Renal pelvis (tissue), 4 donors: ENCODE data around the gene SFXN5. TPM values are rescaled to one million over a fixed set of nuclear protein-coding genes. Genes with fewer than 3 reads are reported as not detected.

Experiments
- DNase-seq: peaks from one replicate; pipeline ENCODE4 v3.0.0-alpha.2; 2013
- polyA plus RNA-seq, 3 donors: library from polyadenylated mRNA; unstranded; fragments of 120-200 nt; gene quantifications; one replicate each; pipeline ENCODE4 v1.2.1, GENCODE V29; 2013; ENCODE audit not compliant: insufficient read length in 3 of 3

Gene SFXN5
- polyA plus RNA-seq, 3 donors, result 28.8 to 32.8 (median 30.1) TPM

- no peak for DNase-seq
Observed at GRCh38 chr2:72959554-72959953, 112.0 kb downstream of the SFXN5 start.

GRCh38 chr2:72958542-72959385, 112.7 kb downstream of the SFXN5 start:
- DNase-seq, result no peak

GRCh38 chr2:72956936-72957335, 114.6 kb downstream of the SFXN5 start:
- no peak for DNase-seq

GRCh38 chr2:72956050-72956395, 115.5 kb downstream of the SFXN5 start:
- no peak for DNase-seq

- no peak for DNase-seq
Observed at GRCh38 chr2:72955228-72956049, 116.1 kb downstream of the SFXN5 start.

- no peak for DNase-seq
Observed at GRCh38 chr2:72954376-72955227, 116.9 kb downstream of the SFXN5 start.

- no peak for DNase-seq
Observed at GRCh38 chr2:72953976-72954375, 117.5 kb downstream of the SFXN5 start.

- no peak for DNase-seq
Observed at GRCh38 chr2:72953528-72953927, 118.0 kb downstream of the SFXN5 start.

- no peak for DNase-seq
Observed at GRCh38 chr2:72952961-72953360, 118.6 kb downstream of the SFXN5 start.

- DNase-seq, result no peak
Observed at GRCh38 chr2:72952110-72952823, 119.2 kb downstream of the SFXN5 start.

GRCh38 chr2:72951303-72952095, 120.0 kb downstream of the SFXN5 start:
- DNase-seq, result no peak

GRCh38 chr2:72950558-72951255, 120.8 kb downstream of the SFXN5 start:
- no peak for DNase-seq

GRCh38 chr2:72949642-72950041, 121.9 kb downstream of the SFXN5 start:
- DNase-seq, result no peak

GRCh38 chr2:72949045-72949444, 122.5 kb downstream of the SFXN5 start:
- no peak for DNase-seq

GRCh38 chr2:72947952-72948830, 123.3 kb downstream of the SFXN5 start:
- DNase-seq, result no peak

- DNase-seq, result no peak
Observed at GRCh38 chr2:72946466-72946865, 125.0 kb downstream of the SFXN5 start.

GRCh38 chr2:72945450-72946019, 126.0 kb downstream of the SFXN5 start:
- DNase-seq, result no peak

- DNase-seq, result no peak
Observed at GRCh38 chr2:72944804-72945449, 126.6 kb downstream of the SFXN5 start.
